GM15510 (cell line): ENCODE data around the gene NAPA.

Experiments used
- POLR2A ChIP-seq: IDR thresholded peaks from 3 replicates; pipeline ENCODE4 v1.6.1; 2011; ENCODE audit warnings: borderline replicate concordance; ENCODE audit not compliant: insufficient read length; ENCODE audit errors: extremely low read depth

NAPA gene

DNA sequence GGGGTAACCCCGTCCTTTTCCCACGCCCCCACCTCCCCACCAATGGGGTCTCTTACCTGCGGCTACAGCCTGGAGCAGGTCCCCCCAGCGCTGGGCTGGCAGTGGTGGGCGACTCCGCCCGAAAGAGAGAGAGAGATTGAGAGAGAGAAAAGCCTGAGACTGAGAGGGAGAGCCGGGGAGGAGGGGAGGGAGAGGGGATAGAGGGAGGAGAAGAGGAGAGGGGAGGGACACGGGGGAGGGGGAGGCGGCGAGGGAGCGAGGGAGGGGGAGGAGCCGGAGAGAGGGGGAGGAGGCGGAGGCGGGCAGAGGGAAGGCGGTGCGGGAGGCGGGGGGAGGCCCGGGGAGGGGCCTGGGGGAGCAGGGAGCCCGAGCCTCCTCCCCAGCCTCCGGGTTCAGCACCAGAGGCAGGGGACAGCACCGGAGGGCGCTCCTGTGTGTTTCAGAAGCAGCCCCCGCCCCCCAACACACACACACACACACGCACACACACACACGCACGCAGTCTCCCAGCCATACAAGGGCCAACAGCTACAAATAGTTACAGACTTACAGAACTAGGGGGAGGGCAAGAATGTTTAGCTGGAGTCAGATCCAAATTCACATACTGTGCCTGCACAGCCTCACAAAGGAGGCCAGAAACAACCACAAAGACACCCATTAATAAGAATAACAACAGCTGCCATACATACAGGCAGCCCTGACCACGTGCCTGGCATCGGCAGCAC is 43.0 kb downstream of the NAPA start, which contains the start of gene SLC8A2:
Gene SLC8A2, minus strand, starts transcription at position 161 of the 725 bp plus-strand sequence. CDS start 5,490 bp downstream, outside the sequence.
- TF ChIP-seq POLR2A: no peak

DNA sequence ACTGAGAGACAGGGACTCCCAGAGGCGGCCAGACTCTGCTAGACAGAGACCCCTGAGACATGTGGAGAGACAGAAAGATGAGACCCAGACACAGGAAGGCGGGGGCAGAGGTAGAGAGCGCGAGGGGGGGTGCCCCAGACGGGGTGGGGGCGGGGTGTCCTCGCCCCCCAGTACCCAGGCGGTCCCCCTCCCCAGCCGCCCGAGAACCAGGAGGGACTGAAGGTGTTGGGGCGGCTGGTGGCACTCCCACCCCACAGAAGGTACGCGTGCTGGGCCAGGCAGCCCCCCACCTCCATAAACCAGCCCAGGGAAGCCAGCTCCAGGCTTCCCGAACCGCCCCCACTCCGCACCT is 43.5 kb downstream of the NAPA start:
- TF ChIP-seq POLR2A: no peak

DNA sequence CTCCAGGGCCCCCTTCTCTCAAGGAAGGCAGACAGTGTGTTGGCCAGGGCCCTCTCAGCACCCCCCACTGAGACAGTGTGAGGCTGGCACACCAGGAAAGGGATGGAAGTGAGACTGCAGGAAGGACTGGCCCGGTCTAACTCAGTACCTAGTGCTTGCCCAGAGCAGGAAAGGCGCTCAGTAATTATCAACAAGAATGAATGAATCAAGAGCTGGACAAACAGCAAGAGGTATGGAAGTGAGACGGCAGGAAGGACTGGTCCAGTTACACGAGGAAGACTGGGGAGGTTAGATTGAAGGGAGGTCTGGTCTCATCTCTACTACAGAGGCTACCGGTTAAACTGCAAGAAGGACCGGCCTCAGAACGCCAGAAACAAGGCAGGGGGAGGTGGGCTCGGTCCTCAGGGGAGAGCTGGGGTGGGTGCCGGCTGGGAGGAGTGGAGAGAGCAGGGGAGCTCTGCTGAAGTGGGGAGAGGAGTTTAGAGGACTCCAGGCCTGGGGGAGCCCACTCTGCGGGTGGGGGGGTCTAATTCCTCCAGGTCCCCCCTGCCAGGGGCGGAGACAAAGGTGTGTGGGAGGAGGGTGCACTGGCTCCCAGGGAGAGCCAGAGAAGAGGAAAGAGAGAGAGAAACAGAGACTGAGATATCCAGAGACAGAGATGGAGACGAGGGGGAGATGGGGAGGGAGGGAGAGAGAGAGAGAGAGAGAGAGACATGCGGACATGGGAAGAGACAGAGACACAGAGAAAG is 44.2 kb downstream of the NAPA start:
- TF ChIP-seq POLR2A: no peak

DNA sequence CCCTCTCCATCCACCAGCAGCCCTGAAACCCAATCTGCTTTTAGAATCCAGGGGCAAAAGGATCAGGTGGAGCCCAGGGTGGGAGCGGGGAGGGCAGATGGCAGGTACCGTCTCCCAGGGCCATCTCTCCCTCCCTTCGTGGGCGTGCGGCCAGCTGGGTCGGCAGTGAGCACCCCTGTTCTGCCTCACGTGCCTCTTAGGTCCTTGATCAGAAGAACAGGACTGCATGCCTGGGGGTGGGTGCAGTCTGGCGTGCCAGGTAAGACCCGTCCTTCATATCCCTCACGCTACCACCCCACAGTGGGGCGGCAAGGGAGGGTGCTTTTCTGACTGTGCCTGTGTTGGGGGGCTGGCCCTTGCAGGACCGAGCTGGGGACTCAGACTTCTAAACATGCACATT is 45.1 kb downstream of the NAPA start:
- TF ChIP-seq POLR2A: no peak

DNA sequence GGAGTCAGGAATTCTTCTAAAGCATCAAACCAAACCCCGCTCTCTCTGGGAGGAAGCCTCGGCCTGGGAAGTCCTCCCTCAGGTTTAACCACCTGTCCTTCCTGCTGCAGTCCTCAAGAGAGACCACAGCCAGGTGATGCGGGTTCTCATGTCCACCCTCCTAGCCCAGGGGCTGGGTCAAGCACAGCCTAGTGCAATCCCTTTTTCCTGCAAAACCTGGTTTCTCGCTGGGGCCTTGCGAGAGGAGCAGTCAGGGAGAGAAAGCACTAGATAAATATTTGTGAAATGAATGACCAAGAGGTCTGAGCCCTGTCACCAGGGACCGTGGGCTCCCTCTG is 45.5 kb downstream of the NAPA start:
- TF ChIP-seq POLR2A: no peak

DNA sequence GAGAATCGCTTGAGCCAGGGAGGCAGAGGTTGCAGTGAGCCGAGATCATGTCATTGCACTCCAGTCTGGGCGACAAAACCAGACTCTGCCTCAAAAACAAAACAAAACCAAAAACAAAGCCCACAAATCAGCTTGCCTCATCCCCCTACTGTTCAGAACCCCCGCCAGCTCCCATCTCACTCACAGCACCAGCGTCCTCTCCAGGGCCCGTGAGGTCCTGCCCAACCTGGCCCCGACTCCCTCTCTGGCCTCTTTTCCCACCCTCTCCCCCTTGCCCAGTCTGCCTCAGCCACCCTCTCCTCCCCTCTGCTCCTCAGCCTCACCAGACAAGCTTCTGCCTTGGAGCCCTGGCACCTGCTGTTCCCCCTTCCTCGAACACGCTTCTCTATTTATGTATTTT is 46.9 kb downstream of the NAPA start:
- no peak for TF ChIP-seq POLR2A

DNA sequence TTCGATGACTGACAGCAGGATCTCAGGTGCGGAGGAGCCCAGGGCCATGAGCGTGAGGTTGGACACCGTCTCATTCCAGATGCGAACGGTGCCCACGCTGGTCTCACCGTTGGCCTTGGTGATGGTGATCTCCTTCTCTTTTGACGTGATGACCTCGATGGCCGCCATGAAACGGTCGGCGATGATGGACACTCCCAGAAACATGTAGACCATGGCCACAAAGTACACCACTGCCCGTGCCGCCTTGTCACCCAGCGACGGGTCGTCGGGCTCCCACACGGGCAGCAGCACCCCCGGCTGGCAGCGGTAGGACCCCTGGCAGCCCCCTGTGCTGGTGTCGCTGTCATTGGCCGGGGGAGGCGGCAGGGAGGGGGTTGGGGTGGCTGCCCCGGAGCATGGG is 48.9 kb downstream of the NAPA start:
- TF ChIP-seq POLR2A: no peak

DNA sequence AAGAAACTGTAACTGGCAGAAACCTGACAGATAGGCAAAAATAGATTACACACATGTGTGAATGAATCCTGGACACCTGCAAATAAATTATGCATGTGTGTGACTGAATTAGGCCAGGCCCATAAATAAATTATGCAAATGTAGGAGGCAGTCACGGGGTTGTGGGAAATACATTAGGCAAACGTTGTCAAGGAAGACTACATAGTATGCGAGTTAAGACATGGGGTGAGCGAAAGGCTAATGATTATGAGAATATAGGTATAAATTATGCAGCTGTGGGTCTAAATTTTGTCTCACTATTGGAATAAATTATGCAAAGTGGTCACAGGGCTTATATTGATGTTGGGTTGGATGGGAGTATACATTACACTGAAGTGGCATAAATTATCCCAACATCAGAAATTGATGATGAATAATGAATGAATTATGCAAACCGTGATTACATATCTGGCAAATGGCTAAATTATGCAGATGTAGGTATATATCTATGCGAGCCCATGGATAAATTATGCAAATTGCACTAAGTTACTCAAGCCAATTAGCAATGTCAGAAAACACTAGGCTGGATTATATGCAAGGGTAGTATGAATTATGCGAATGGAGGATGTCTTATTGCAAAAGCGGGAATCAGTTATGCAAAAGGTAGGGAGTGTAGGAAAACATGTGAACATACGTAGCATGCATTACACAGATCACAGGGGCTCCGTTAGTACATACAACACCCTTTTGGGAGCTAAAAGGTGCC is 50.0 kb downstream of the NAPA start:
- no peak for TF ChIP-seq POLR2A

DNA sequence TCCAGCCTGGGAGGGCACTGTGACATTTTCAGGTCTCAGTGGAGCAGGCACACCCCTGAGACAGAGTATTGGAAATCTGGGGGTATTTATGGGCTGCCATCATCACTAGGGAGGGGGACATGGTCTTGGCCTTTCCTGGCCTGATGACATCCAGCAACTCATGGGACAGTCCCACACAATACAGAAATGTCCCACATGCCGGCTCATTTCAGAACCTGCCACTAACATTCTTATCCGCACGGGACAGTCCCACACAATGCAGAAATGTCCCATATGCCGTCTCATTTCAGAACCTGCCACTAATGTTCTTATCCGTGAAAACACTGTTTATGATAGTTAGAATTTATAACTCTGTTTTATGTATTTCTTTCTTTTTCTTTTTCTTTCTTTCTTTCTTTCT is 53.0 kb downstream of the NAPA start:
- no peak for TF ChIP-seq POLR2A

DNA sequence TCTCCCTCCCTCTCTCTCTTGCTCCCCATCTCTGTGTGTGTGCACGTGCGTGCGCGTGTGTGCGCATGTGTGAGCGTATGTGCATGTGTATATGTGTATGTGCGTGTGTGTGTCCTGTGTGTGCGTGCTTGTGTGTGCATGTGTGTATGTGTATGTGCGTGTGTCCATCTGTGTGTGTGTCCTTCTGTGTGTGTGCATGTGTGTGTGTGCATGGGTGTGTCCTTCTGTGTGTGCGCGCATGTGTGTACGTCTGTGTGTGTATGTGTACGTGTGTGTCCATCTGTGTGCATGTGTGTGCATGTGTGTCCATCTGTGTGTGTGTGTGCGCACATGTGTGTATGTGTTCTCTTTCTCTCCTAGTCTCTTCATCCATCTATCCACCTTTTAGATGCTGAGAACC is 55.4 kb downstream of the NAPA start:
- no peak for TF ChIP-seq POLR2A

DNA sequence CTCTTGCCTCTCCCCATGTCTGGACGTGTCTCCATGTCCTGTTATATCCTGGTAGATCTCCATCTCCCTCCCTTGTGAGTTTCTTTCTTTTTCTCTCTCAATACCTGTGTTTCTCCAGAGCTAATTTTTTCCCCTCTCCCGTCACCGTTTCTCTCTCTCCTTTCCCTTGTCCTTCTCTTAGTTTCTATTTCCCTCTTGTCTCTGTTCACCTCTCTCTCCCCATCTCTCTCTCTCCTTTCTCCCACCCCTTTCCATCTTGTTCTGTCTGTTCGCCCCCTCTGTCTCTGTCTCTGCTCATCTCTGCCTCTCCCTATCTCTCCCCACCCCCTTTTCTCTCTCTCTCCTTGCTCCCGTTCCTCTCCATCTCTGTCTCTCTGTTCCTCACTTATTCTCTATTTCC is 56.2 kb downstream of the NAPA start:
- TF ChIP-seq POLR2A: no peak

DNA sequence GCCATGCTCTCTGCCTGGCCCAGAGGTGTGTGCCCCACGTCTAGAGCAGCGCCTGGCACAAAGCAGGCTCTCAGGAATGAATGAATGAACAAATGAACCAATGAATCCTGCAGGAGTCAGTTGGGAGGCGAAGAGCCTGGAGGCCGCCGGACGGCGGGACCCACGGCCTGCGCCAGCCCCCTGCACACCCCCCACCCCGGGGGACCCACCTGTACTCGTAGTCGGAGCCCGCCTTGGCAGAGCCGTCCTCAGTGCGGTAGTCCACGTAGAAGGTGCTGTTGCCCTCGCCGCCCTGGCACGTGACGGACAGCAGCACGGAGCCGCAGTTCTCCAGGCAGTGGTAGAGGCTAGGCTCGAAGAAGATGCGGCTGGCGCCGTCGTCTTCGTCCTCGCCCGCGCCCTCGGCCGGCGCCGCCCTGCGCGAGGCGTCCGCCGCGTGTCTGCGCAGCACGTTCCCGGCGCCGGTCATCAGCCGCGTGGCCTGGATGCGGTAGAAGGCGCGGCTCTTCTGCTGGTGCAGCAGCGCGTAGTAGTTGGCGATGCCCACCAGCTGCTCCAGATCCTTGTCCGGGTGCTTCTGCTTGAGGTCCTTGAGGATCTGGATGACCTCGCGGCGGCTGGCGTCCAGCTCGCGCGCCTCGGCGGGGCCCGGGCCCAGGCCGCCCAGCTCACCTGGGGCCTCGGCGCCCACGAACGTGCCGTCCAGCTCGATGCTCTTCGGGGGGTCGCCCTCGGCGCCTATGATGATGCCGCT is 58.0 kb downstream of the NAPA start:
- no peak for TF ChIP-seq POLR2A

DNA sequence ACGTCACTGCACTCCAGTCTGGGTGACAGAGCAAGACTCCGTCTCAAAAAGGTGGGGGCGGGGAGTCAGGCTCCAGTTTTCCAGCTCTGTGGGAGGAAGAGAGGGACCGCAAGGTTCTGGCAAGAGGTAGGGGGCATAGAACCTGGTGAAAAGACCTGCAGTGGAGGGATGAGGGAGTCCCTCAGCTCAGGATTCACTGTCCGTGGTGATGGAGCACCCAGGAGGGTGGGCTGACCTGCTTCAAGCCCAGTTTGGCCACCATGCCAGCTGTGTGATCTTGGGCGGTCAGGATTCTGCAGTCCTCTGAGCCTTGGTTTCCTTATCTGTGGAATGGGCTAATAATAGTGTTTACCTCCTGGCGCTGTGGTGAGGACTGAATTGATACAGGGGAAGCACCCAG is 64.4 kb downstream of the NAPA start:
- TF ChIP-seq POLR2A: no peak

DNA sequence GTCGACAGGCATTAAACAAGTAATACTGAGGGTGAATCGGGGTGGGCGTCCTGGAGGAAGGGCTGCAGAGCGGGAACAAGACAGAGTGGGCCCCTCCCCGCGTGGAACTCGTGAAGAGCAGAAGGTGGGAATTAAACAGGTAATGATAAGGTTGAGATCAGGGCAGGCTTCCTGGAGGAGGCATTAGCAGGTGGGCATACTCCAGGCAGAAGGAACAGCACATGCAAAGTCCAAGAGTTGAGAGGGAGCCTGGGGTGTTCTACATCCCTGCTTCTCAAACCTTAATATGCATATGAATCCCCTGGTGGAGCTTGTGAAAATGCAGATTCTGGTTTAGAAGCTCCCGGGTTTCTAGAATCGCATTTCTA is 66.5 kb downstream of the NAPA start:
- no peak for TF ChIP-seq POLR2A

DNA sequence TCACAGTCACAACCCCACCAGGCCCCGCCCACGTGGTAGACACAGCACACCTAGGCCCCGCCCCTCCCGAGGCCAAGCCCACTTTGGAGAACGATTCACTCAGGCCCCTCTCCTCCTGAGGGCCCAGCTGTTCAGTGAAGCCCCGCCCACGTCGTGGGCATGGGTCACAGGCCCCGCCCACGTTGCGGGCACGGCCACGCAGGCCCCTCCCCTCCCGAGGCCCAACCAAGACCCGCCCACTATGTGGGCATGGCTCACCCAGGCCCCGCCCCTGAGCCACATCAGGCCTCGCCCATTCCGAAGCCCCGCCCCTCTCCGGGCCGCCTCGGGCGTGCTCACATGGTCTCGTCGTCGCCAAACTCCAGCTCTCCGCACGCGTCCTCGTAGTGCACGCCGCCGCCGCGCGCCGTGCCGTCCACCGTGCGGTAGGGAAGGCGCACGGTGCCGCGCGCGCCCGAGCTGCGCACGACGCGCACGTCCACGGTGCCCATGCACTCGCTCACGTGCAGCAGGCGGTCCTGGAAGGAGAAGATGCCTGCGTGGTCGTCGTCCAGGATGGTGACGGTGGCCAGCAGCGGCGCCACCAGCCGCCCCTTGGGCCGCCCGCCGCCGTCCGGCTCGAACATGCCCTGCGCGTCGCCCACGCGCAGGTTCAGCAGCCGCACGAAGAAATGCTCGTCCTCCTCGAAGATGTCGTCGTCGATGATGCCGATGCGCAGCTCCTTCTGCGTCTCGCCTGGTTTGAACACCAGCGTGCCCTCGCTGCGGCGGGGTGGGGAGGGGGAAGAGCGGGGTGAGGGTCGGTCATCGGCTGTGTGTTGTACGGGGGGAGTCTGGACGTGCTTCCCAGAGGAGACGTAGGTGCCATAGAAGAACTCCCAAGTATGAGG is 67.1 kb downstream of the NAPA start:
- TF ChIP-seq POLR2A: no peak
